ENCODE measurements around the gene KDM4E. TPM values are rescaled to one million over a fixed set of nuclear protein-coding genes. Genes with fewer than 3 reads are reported as not detected.

KDM4E gene
- total RNA-seq, 2 experiments from 2014 or later: not detected

GRCh38 chr11:95076981-95077380 lies 51.9 kb downstream of the KDM4E start:
- ChIA-PET POLR2A (interaction anchor here (0.8 to 1.3 kb wide), 2 partner anchors 9 to 12 kb away, joined by 3 read pairs; no protein-coding TSS in a partner anchor), CTCF (interaction anchor here (1.3 to 3.2 kb wide), 2 partner anchors 10 to 13 kb away, joined by 4 to 14 read pairs; partner anchors contain the start of genes ENDOD1 and SRSF8)

More at GRCh38 chr11:95076981-95077380, 51.9 kb downstream of the KDM4E start:
- Mint-ChIP-seq H3K27ac (no peak overlapping the region), H3K4me1 (peaks cover 4% of the 10 kb centered on the region), H3K9me3 (no peaks in the 10 kb centered on the region), H3K27me3 (no peaks in the 10 kb centered on the region), H3K4me3 (no peak overlapping the region), H3K36me3 (ENCODE audit: low read depth) (no peaks in the 10 kb centered on the region)
- no peak for DNase-seq

Other genes starting within 250 kb of the KDM4E start
- gene CWC15, start 51.7 kb upstream of the KDM4E start, total RNA-seq: 10 to 100 TPM; 56.5 to 59.1 TPM
- gene KDM4D, start 51.5 kb upstream of the KDM4E start, total RNA-seq: 1 to 10 TPM in 1 of 2 experiments, under 1 TPM in 1; 0.83 to 1.1 TPM
- gene KDM4F, start 24.2 kb downstream of the KDM4E start, total RNA-seq: not detected
- 10 to 100 TPM; 33.0 to 34.7 TPM for gene SRSF8, start 41.7 kb downstream of the KDM4E start, total RNA-seq
- 10 to 100 TPM; 20.6 to 22.2 TPM for gene ENDOD1, start 64.6 kb downstream of the KDM4E start, total RNA-seq
- 10 to 100 TPM; 23.2 to 24.6 TPM for gene SESN3, start 205.9 kb downstream of the KDM4E start, total RNA-seq